A549 (cell line): ENCODE measurements around the gene DDX10. TPM values are rescaled to one million over a fixed set of nuclear protein-coding genes. Genes with fewer than 3 reads are reported as not detected.
"Not testable (repeated sequence)": the region's sequence is repeated elsewhere in the genome, so short reads cannot be mapped to it uniquely, and the experiment has no call there.

Experiments used
- ATAC-seq, 2 experiments: fragments of 200-7000 bp in 1 of 2; fragments of >200 bp in 1 of 2; cut with Nextera tagmentation in 1 of 2; cut with Tn5 transposase in 1 of 2; 3 replicates each; pipeline versions ENCODE4 v1.8.0 to v1.9.1; 2018 to 2020; ENCODE audit warnings: mild to moderate bottlenecking in 1 of 2, moderate library complexity in 1 of 2
- CTCF ChIA-PET: fragments of 300-600 bp; sonication (Branson Sonifier 250); formaldehyde crosslinking; extraction: SDS; loops from one replicate; lab custom pipeline; 2021; ENCODE audit warnings: antibody characterized with exemption, inconsistent platforms; lab: Yijun Ruan, JAX
- POLR2A ChIA-PET: fragments of 350-600 bp; formaldehyde crosslinking; extraction: SDS; loops from one replicate; lab custom pipeline; 2021; ENCODE audit warnings: antibody characterized with exemption, inconsistent platforms; lab: Yijun Ruan, JAX
- DNase-seq, 2 experiments: peaks; one replicate each; pipeline versions ENCODE4 v3.0.0 to v3.0.0-alpha.2; 2011 to 2016; ENCODE audit warnings: low read depth in 1 of 2, low spot score in 1 of 2
- FAIRE-seq: peaks from 2 replicates; lab custom pipeline; 2011; peaks lifted over from hg19 to GRCh38; lab: Jason Lieb, UNC
- H3K27ac ChIP-seq, 2 experiments: fragments of >200 bp; sonication (Bioruptor Twin); formaldehyde crosslinking; 3 replicates each; pipeline ENCODE4 v1.5.1; 2016 to 2017
- H3K4me1 ChIP-seq: fragments of >200 bp; sonication (Bioruptor Twin); formaldehyde crosslinking; 3 replicates; pipeline ENCODE4 v1.6.1; 2016
- H3K4me2 ChIP-seq: fragments of >200 bp; sonication (Bioruptor Twin); formaldehyde crosslinking; 3 replicates; pipeline ENCODE4 v1.6.1; 2016
- H3K4me3 ChIP-seq: fragments of >200 bp; sonication (Bioruptor Twin); formaldehyde crosslinking; 3 replicates; pipeline ENCODE4 v1.5.1; 2016
- H3K9me3 ChIP-seq: fragments of >200 bp; sonication (Bioruptor Twin); formaldehyde crosslinking; 3 replicates; pipeline ENCODE4 v1.6.1; 2016
- ATOH8 ChIP-seq: fragments of 250-450 bp; sonication (Bioruptor Pico); IDR thresholded peaks from 2 replicates; pipeline ENCODE4 v1.5.0; 2020; ENCODE audit warnings: low read depth, mild to moderate bottlenecking, moderate library complexity
- BCL3 ChIP-seq: fragments of >200 bp; sonication (Bioruptor Twin); formaldehyde crosslinking; IDR thresholded peaks from 3 replicates; pipeline ENCODE4 v1.6.1; 2016
- CBX8 ChIP-seq: fragments of 200-600 bp; sonication (generic); IDR thresholded peaks from 2 replicates; pipeline ENCODE4 v1.6.1; 2016
- CEBPB ChIP-seq, 2 experiments: fragments of >200 bp in 1 of 2; sonication (Bioruptor Twin) in 1 of 2; formaldehyde crosslinking in 1 of 2; IDR thresholded peaks; 2 replicates each; pipeline ENCODE4 v1.6.1; 2012 to 2016
- CHD4 ChIP-seq: fragments of 200-600 bp; sonication (generic); IDR thresholded peaks from 2 replicates; pipeline ENCODE4 v1.6.1; 2016; ENCODE audit warnings: antibody characterized with exemption, mild to moderate bottlenecking, borderline replicate concordance
- CTCF ChIP-seq: fragments of >200 bp; sonication (Bioruptor Twin); formaldehyde crosslinking; IDR thresholded peaks from 3 replicates; pipeline ENCODE4 v1.5.1; 2016
- EHF ChIP-seq: fragments of 250-450 bp; sonication (Bioruptor Pico); IDR thresholded peaks from 2 replicates; pipeline ENCODE4 v1.5.0; 2020; ENCODE audit warnings: mild to moderate bottlenecking
- EHMT2 ChIP-seq: fragments of 200-600 bp; sonication (generic); IDR thresholded peaks from 2 replicates; pipeline ENCODE4 v1.6.1; 2016; ENCODE audit warnings: antibody characterized with exemption, low read depth, mild to moderate bottlenecking, moderate library complexity
- EP300 ChIP-seq, 2 experiments: fragments of >200 bp; sonication (Bioruptor Twin); formaldehyde crosslinking; IDR thresholded peaks; 2 replicates in 1 of 2; 3 replicates in 1 of 2; pipeline ENCODE4 v1.6.1; 2016 to 2017
- FOXS1 ChIP-seq: fragments of 250-450 bp; sonication (Bioruptor Pico); IDR thresholded peaks from 2 replicates; pipeline ENCODE4 v1.5.0; 2020; ENCODE audit warnings: mild to moderate bottlenecking, moderate library complexity
- HDAC2 ChIP-seq: fragments of 200-600 bp; sonication (generic); IDR thresholded peaks from 2 replicates; pipeline ENCODE4 v1.6.1; 2016
- HES2 ChIP-seq: fragments of >200 bp; sonication (Bioruptor Twin); formaldehyde crosslinking; IDR thresholded peaks from 2 replicates; pipeline ENCODE4 v1.6.1; 2016
- MAFK ChIP-seq: fragments of 450-650 bp; IDR thresholded peaks from 2 replicates; pipeline ENCODE4 v1.6.1; 2014; ENCODE audit not compliant: partially characterized antibody
- NFE2L2 ChIP-seq: fragments of 150-350 bp; conservative IDR thresholded peaks from 2 replicates; pipeline ENCODE4 v1.6.1; 2014; ENCODE audit warnings: low read length
- RAD21 ChIP-seq, 2 experiments: fragments of >200 bp in 1 of 2; sonication (Bioruptor Twin) in 1 of 2; formaldehyde crosslinking in 1 of 2; IDR thresholded peaks in 1 of 2; conservative IDR thresholded peaks in 1 of 2; 2 replicates in 1 of 2; 3 replicates in 1 of 2; pipeline ENCODE4 v1.6.1; 2012 to 2018; ENCODE audit warnings: inconsistent platforms in 1 of 2
- RARB ChIP-seq: fragments of 250-450 bp; sonication (Bioruptor Pico); IDR thresholded peaks from 2 replicates; pipeline ENCODE4 v1.8.0; 2021; ENCODE audit warnings: mild to moderate bottlenecking, moderate library complexity
- RFX5 ChIP-seq: fragments of 450-650 bp; IDR thresholded peaks from 2 replicates; pipeline ENCODE4 v1.7.1; 2014; ENCODE audit warnings: antibody characterized with exemption, mild to moderate bottlenecking, moderate library complexity
- SREBF2 ChIP-seq: fragments of 450-650 bp; IDR thresholded peaks from 2 replicates; pipeline ENCODE4 v1.6.1; 2014; ENCODE audit warnings: mild to moderate bottlenecking, moderate library complexity
- TFCP2L1 ChIP-seq: fragments of 250-450 bp; sonication (Bioruptor Pico); IDR thresholded peaks from 2 replicates; pipeline ENCODE4 v1.5.0; 2021; ENCODE audit warnings: mild to moderate bottlenecking
- USF2 ChIP-seq: fragments of 450-650 bp; IDR thresholded peaks from 2 replicates; pipeline ENCODE4 v1.6.1; 2014; ENCODE audit warnings: antibody characterized with exemption
- ZFP36 ChIP-seq: fragments of 450-650 bp; IDR thresholded peaks from 2 replicates; pipeline ENCODE4 v1.6.1; 2014; ENCODE audit warnings: borderline replicate concordance; ENCODE audit not compliant: partially characterized antibody
- WGBS: methylation state at CpG from one replicate; pipeline ENCODE4 v1.1.6; 2017; ENCODE audit errors: missing lambda C conversion rate; 5-methylcytosine and 5-hydroxymethylcytosine counted together
- polyA plus RNA-seq, 4 experiments: library from polyadenylated mRNA; depleted of rRNA in 3 of 4; stranded (reverse); fragments of >200 nt; fragmentation: RNase III in 1 of 4; extraction: RNeasy Plus Mini Kit Qiagen cat#74134 plus additional on column Dnase treatment in 1 of 4; gene quantifications; 2 replicates in 3 of 4; 3 replicates in 1 of 4; pipeline ENCODE4 v1.2.3, GENCODE V29; 2011 to 2017
- TF ChIP-seq, protein P1 (sequence below): IDR thresholded peaks from 2 replicates; pipeline ENCODE4 v1.6.1; 2012

The DDX10 gene
- polyA plus RNA-seq, 2 of the 4 experiments (the other 2 are of a cell fraction) = 46.0 to 189 TPM

GRCh38 chr11:108819957-108820356 is 155.1 kb downstream of the DDX10 start:
- ATAC-seq (no peak), DNase-seq (no peak), FAIRE-seq (no peak)
- CTCF ChIA-PET = no interaction called here
- POLR2A ChIA-PET = no interaction called here
- Histone ChIP-seq H3K9me3 (no peaks in the 10 kb centered on the region), H3K4me3 (no peak overlapping the region), H3K4me1 (no peaks in the 10 kb centered on the region), H3K27ac (no peak overlapping the region), H3K4me2 (no peak overlapping the region)
- no peak for TF ChIP-seq RFX5
- TF ChIP-seq CHD4 = no peak
- TF ChIP-seq ZFP36 = no peak
- TF ChIP-seq EHMT2 = no peak
- TF ChIP-seq ATOH8 (CRISPR knock-in tag) = no peak
- no peak for TF ChIP-seq FOXS1 (CRISPR knock-in tag)
- no peak for TF ChIP-seq CTCF
- TF ChIP-seq BCL3 = no peak
- no peak for TF ChIP-seq HDAC2
- 94% methylated on average over 2 of the region's 2 CpGs for WGBS

- FAIRE-seq, H3K4me2 ChIP-seq, H3K27ac ChIP-seq, H3K4me3 ChIP-seq, DNase-seq, H3K4me1 ChIP-seq, POLR2A ChIA-PET, CTCF ChIA-PET, ATAC-seq, H3K9me3 ChIP-seq: not testable (repeated sequence)
- WGBS = 96% methylated on average over 11 of the region's 11 CpGs
Observed at GRCh38 chr11:108823960-108824359, 159.1 kb downstream of the DDX10 start.

- no peak for ATAC-seq
- no peak for DNase-seq
- Histone ChIP-seq H3K27ac (no peak overlapping the region), H3K4me1 (no peaks in the 10 kb centered on the region), H3K9me3 (0 out of 3 replicates have a peak, but pooled peaks cover 4% of the 10 kb centered on the region), H3K4me2 (no peak overlapping the region), H3K4me3 (no peak overlapping the region)
- ChIA-PET POLR2A (no interaction called here), CTCF (no interaction called here)
- no peak for FAIRE-seq
- TF ChIP-seq, protein P1, sequence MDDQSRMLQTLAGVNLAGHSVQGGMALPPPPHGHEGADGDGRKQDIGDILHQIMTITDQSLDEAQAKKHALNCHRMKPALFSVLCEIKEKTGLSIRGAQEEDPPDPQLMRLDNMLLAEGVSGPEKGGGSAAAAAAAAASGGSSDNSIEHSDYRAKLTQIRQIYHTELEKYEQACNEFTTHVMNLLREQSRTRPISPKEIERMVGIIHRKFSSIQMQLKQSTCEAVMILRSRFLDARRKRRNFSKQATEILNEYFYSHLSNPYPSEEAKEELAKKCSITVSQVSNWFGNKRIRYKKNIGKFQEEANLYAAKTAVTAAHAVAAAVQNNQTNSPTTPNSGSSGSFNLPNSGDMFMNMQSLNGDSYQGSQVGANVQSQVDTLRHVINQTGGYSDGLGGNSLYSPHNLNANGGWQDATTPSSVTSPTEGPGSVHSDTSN = no peak
- no peak for TF ChIP-seq TFCP2L1 (CRISPR knock-in tag)
- TF ChIP-seq RAD21 (conservative IDR thresholded peaks at IDR 0.05 in 1 of 2, IDR thresholded peaks at IDR 0.05 in 1 of 2) = no peak
- TF ChIP-seq CBX8 = no peak
- no peak for TF ChIP-seq CEBPB (IDR thresholded peaks at IDR 0.05)
- no peak for TF ChIP-seq CHD4
- no peak for TF ChIP-seq SREBF2
- no peak for TF ChIP-seq USF2
- TF ChIP-seq EP300 (IDR thresholded peaks at IDR 0.05) = no peak
- TF ChIP-seq MAFK = no peak
- TF ChIP-seq RARB = no peak
- no peak for TF ChIP-seq NFE2L2
- no peak for TF ChIP-seq EHF (CRISPR knock-in tag)
- no peak for TF ChIP-seq HES2
- 31% methylated on average over 3 of the region's 3 CpGs for WGBS
Observed at GRCh38 chr11:108824545-108824944, 159.7 kb downstream of the DDX10 start.
